SK-N-SH (cell line): ENCODE data around the gene RREB1. TPM values are rescaled to one million over a fixed set of nuclear protein-coding genes. Genes with fewer than 3 reads are reported as not detected.
"Not testable (repeated sequence)": the region's sequence is repeated elsewhere in the genome, so short reads cannot be mapped to it uniquely, and the experiment has no call there.

Experiments used
- CTCF ChIA-PET: fragments of 300-600, 350-600 bp; formaldehyde crosslinking; extraction: SDS; loops from one replicate; lab custom pipeline; 2021; lab: Yijun Ruan, JAX
- POLR2A ChIA-PET: fragments of 350-600 bp; sonication (Branson Sonifier 250); formaldehyde crosslinking; extraction: SDS; loops from one replicate; lab custom pipeline; 2020; ENCODE audit warnings: antibody characterized with exemption, inconsistent platforms; lab: Yijun Ruan, JAX
- DNase-seq: peaks from one replicate; pipeline ENCODE4 v3.0.0; 2012
- H2AFZ ChIP-seq: fragments of 200-600 bp; sonication (generic); 2 replicates; pipeline ENCODE4 v1.8.1; 2016; ENCODE audit warnings: antibody characterized with exemption, mild to moderate bottlenecking, low read depth
- H3F3A ChIP-seq: fragments of 200-600 bp; sonication (generic); replicated peaks from 2 replicates; pipeline ENCODE3; 2016; ENCODE audit warnings: antibody characterized with exemption, mild to moderate bottlenecking; ENCODE audit not compliant: insufficient read depth
- H3K27ac ChIP-seq, 2 experiments: fragments of 200-500 bp in 1 of 2; fragments of 200-600 bp in 1 of 2; sonication (Bioruptor generic) in 1 of 2; sonication (generic), shearing (Covaris generic) in 1 of 2; 2 replicates each; pipeline versions ENCODE4 v1.5.1 to v1.6.1; 2014 to 2016; ENCODE audit warnings: low read depth in 2 of 2, inconsistent platforms in 1 of 2, low read length in 1 of 2, mild to moderate bottlenecking in 1 of 2, mixed read lengths in 1 of 2
- H3K27me3 ChIP-seq: fragments of 200-600 bp; sonication (generic), shearing (Covaris generic); 2 replicates; pipeline ENCODE4 v1.6.1; 2016; ENCODE audit warnings: mixed run types; ENCODE audit not compliant: insufficient read depth
- H3K36me3 ChIP-seq, 2 experiments: fragments of 200-500 bp in 1 of 2; fragments of 200-600 bp in 1 of 2; sonication (Bioruptor generic) in 1 of 2; sonication (generic) in 1 of 2; replicated peaks in 1 of 2; 2 replicates each; pipeline versions ENCODE3 to v1.5.1; 2014 to 2016; ENCODE audit warnings: low read length in 1 of 2, mild to moderate bottlenecking in 1 of 2; ENCODE audit not compliant: insufficient read depth in 2 of 2, control insufficient read depth in 1 of 2
- H3K4me1 ChIP-seq, 2 experiments: fragments of 200-500 bp in 1 of 2; fragments of 200-600 bp in 1 of 2; sonication (Bioruptor generic) in 1 of 2; sonication (generic), shearing (Covaris generic) in 1 of 2; 2 replicates each; pipeline versions ENCODE4 v1.5.1 to v1.6.1; 2014 to 2016; ENCODE audit warnings: low read depth in 1 of 2, low read length in 1 of 2, mixed run types in 1 of 2; ENCODE audit not compliant: insufficient read depth in 2 of 2, control insufficient read depth in 1 of 2
- H3K4me2 ChIP-seq: fragments of 200-600 bp; sonication (generic), shearing (Covaris generic); 2 replicates; pipeline ENCODE4 v1.6.1; 2017; ENCODE audit warnings: mixed run types
- H3K4me3 ChIP-seq, 2 experiments: fragments of 200-500 bp in 1 of 2; fragments of 200-600 bp in 1 of 2; sonication (Bioruptor generic) in 1 of 2; sonication (generic), shearing (Covaris generic) in 1 of 2; 2 replicates each; pipeline versions ENCODE4 v1.5.1 to v1.8.1; 2014 to 2016; ENCODE audit warnings: low read depth in 2 of 2, inconsistent platforms in 1 of 2, low read length in 1 of 2, mild to moderate bottlenecking in 1 of 2, mixed read lengths in 1 of 2, moderate library complexity in 1 of 2
- H3K79me2 ChIP-seq: fragments of 200-600 bp; sonication (generic); 2 replicates; pipeline ENCODE4 v1.8.1; 2017; ENCODE audit warnings: mild to moderate bottlenecking; ENCODE audit not compliant: insufficient read depth
- H3K9ac ChIP-seq: fragments of 200-600 bp; sonication (generic); 2 replicates; pipeline ENCODE4 v1.6.1; 2017; ENCODE audit warnings: mixed run types
- H3K9me2 ChIP-seq: fragments of 200-600 bp; sonication (generic); 2 replicates; pipeline ENCODE4 v1.6.1; 2017; ENCODE audit warnings: mixed run types
- H3K9me3 ChIP-seq: fragments of 200-600 bp; sonication (generic); 2 replicates; pipeline ENCODE4 v1.6.1; 2017; ENCODE audit warnings: mixed run types, mild to moderate bottlenecking, moderate library complexity
- H4K20me1 ChIP-seq: fragments of 200-600 bp; sonication (generic); 2 replicates; pipeline ENCODE4 v1.6.1; 2017; ENCODE audit warnings: mild to moderate bottlenecking, mixed run types; ENCODE audit not compliant: insufficient read depth
- ELF1 ChIP-seq: IDR thresholded peaks from 2 replicates; pipeline ENCODE4 v1.4.0; 2012
- EP300 ChIP-seq, 2 experiments: IDR thresholded peaks; 2 replicates each; pipeline versions ENCODE4 v1.4.0 to v1.6.1; 2012; ENCODE audit warnings: borderline replicate concordance in 1 of 2, low read depth in 1 of 2, low read length in 1 of 2
- EZH2phosphoT487 ChIP-seq: fragments of 200-600 bp; sonication (generic); IDR thresholded peaks from 2 replicates; pipeline ENCODE4 v1.6.1; 2017; ENCODE audit warnings: low read depth, mixed run types, mild to moderate bottlenecking, antibody characterized with exemption, moderate library complexity, borderline replicate concordance
- FOSL2 ChIP-seq: IDR thresholded peaks from 2 replicates; pipeline ENCODE4 v1.4.0; 2012; ENCODE audit warnings: low read depth, mild to moderate bottlenecking, moderate library complexity, borderline replicate concordance
- FOXM1 ChIP-seq: IDR thresholded peaks from 2 replicates; pipeline ENCODE4 v1.4.0; 2012; ENCODE audit warnings: low read depth, mild to moderate bottlenecking
- GABPA ChIP-seq: IDR thresholded peaks from 2 replicates; pipeline ENCODE4 v1.4.0; 2012; ENCODE audit warnings: low read depth, mild to moderate bottlenecking
- NFIC ChIP-seq: IDR thresholded peaks from 2 replicates; pipeline ENCODE4 v1.4.0; 2012; ENCODE audit warnings: borderline replicate concordance
- NRF1 ChIP-seq: IDR thresholded peaks from 2 replicates; pipeline ENCODE4 v1.6.1; 2012; ENCODE audit warnings: low read depth, mild to moderate bottlenecking, low read length
- PBX3 ChIP-seq: IDR thresholded peaks from 2 replicates; pipeline ENCODE4; 2012
- RFX5 ChIP-seq: IDR thresholded peaks from 2 replicates; pipeline ENCODE4 v1.6.1; 2012; ENCODE audit warnings: mild to moderate bottlenecking, improper control_type of control experiment, low read length
- SMC3 ChIP-seq: IDR thresholded peaks from 2 replicates; pipeline ENCODE4 v1.6.1; 2012; ENCODE audit warnings: low read depth, low read length, improper control_type of control experiment
- TCF12 ChIP-seq: IDR thresholded peaks from 2 replicates; pipeline ENCODE4 v1.4.0; 2012
- TEAD4 ChIP-seq: IDR thresholded peaks from 2 replicates; pipeline ENCODE4 v1.4.0; 2012; ENCODE audit warnings: mild to moderate bottlenecking, borderline replicate concordance; ENCODE audit not compliant: insufficient read depth
- WGBS: methylation state at CpG from one replicate; pipeline ENCODE4 v1.1.6; 2017; ENCODE audit warnings: low lambda C conversion rate; 5-methylcytosine and 5-hydroxymethylcytosine counted together
- polyA plus RNA-seq, 3 experiments: library from polyadenylated mRNA; depleted of rRNA; stranded (reverse); fragments of >200 nt; gene quantifications; 2 replicates each; pipeline ENCODE4 v1.2.3, GENCODE V29; 2012
- TF ChIP-seq, protein P1 (sequence below): fragments of 200-600 bp; sonication (generic); IDR thresholded peaks from 2 replicates; pipeline ENCODE4 v1.6.1; 2017; ENCODE audit warnings: antibody characterized with exemption, mild to moderate bottlenecking, moderate library complexity

RREB1 gene
- polyA plus RNA-seq, 1 of the 3 experiments (the other 2 are of a cell fraction), result 2.0 TPM

DNA sequence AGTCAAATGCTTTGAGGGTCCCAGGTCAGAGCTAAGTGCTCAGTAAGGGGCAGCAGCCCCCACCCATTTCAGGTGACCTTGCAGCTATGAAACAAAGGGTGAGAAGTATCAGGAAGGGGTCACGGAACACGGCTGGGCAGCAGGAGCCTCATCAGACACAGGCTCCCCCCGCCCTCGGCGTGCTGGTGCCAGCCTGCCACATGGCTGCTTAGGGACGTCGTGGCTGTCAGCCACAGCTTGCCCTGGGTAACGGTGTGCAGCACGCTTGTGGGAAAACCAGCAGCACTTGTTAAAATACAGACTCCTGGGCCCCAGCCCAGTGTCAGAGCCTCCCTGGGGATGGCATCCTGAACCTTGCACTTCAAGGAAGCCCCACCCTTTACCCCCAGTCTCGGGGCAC is 165.9 kb downstream of the RREB1 start:
- Histone ChIP-seq H3K79me2 (no peaks in the 10 kb centered on the region), H3K4me3 (no peak overlapping the region), H3K36me3 (no peaks in the 10 kb centered on the region), H3K27me3 (no peaks in the 10 kb centered on the region), H2AFZ (no peak overlapping the region), H3K4me2 (no peak overlapping the region), H3K9me3 (no peaks in the 10 kb centered on the region), H3K9ac (no peak overlapping the region), H4K20me1 (no peaks in the 10 kb centered on the region), H3F3A (no peaks in the 10 kb centered on the region), H3K27ac (no peak overlapping the region), H3K9me2 (no peaks in the 10 kb centered on the region), H3K4me1 (no peaks in the 10 kb centered on the region)
- ChIA-PET POLR2A (no interaction called here), CTCF (interaction anchor here (5.5 kb wide), 1 partner anchor 342 kb away, joined by 134 read pairs; no protein-coding TSS in a partner anchor)
- 38% methylated on average over 7 of the region's 10 CpGs for WGBS
- DNase-seq, result no peak
- TF ChIP-seq, protein P1, sequence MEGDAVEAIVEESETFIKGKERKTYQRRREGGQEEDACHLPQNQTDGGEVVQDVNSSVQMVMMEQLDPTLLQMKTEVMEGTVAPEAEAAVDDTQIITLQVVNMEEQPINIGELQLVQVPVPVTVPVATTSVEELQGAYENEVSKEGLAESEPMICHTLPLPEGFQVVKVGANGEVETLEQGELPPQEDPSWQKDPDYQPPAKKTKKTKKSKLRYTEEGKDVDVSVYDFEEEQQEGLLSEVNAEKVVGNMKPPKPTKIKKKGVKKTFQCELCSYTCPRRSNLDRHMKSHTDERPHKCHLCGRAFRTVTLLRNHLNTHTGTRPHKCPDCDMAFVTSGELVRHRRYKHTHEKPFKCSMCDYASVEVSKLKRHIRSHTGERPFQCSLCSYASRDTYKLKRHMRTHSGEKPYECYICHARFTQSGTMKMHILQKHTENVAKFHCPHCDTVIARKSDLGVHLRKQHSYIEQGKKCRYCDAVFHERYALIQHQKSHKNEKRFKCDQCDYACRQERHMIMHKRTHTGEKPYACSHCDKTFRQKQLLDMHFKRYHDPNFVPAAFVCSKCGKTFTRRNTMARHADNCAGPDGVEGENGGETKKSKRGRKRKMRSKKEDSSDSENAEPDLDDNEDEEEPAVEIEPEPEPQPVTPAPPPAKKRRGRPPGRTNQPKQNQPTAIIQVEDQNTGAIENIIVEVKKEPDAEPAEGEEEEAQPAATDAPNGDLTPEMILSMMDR, result no peak
- no peak for TF ChIP-seq TCF12
- no peak for TF ChIP-seq NFIC

- H3K36me3 ChIP-seq, H3K27ac ChIP-seq, POLR2A ChIA-PET, H3K9me2 ChIP-seq, DNase-seq, H2AFZ ChIP-seq, H4K20me1 ChIP-seq, H3K27me3 ChIP-seq, H3K4me3 ChIP-seq, H3F3A ChIP-seq, H3K9ac ChIP-seq, H3K79me2 ChIP-seq, H3K9me3 ChIP-seq, H3K4me2 ChIP-seq, H3K4me1 ChIP-seq: not testable (repeated sequence)
- WGBS, result 65% methylated on average over 5 of the region's 8 CpGs
- CTCF ChIA-PET, result interaction anchor here (1.1 to 5.5 kb wide), 10 partner anchors 9 to 341 kb away, joined by 3 to 134 read pairs (median 8); no protein-coding TSS in a partner anchor
Observed at GRCh38 chr6:7274525-7274924, 166.8 kb downstream of the RREB1 start.

DNA sequence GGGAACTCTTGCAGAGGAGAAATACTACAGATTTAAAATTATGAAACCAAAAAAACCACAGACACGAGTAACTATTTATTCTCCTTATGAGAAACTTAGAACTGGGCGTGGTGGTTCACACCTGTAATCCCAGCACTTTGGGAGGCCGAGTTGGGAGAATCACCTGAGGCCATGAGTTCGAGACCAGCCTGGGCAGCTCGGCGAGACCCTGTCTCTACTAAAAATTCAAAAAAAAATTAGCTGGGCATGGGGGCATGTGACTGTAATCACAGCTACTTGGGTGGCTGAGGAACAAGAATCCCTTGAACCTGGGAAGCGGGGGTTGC is 168.4 kb downstream of the RREB1 start:
- Histone ChIP-seq H3K4me3 (no peak overlapping the region; a peak in 1 of 4 replicates), H3F3A (no peaks in the 10 kb centered on the region), H2AFZ (no peak overlapping the region), H3K9me2 (no peaks in the 10 kb centered on the region), H3K9me3 (no peaks in the 10 kb centered on the region), H3K9ac (no peak overlapping the region), H3K36me3 (no peaks in the 10 kb centered on the region)
- no peak for DNase-seq
- 36% methylated on average over 7 of the region's 7 CpGs for WGBS
- no peak for TF ChIP-seq TEAD4
- TF ChIP-seq GABPA, result no peak
- no peak for TF ChIP-seq PBX3
- TF ChIP-seq EZH2phosphoT487, result no peak
- TF ChIP-seq FOXM1, result no peak
- TF ChIP-seq NFIC, result no peak
- TF ChIP-seq NRF1, result no peak
- no peak for TF ChIP-seq EP300 (IDR thresholded peaks at IDR 0.05; ENCODE audit: borderline replicate concordance in 1 of 2, low read depth in 1 of 2, low read length in 1 of 2)
- no peak for TF ChIP-seq SMC3
- no peak for TF ChIP-seq ELF1
- no peak for TF ChIP-seq FOSL2
- no peak for TF ChIP-seq RFX5
- TF ChIP-seq, all 33 proteins: peak for 0
- Histone ChIP-seq H3K27ac (no peak overlapping the region), H3K27me3 (no peaks in the 10 kb centered on the region), H3K79me2 (no peaks in the 10 kb centered on the region), H3K4me2 (no peak overlapping the region), H4K20me1 (no peaks in the 10 kb centered on the region), H3K4me1 (no peaks in the 10 kb centered on the region)
- POLR2A ChIA-PET, result interaction anchor here (0.9 kb wide), 1 partner anchor 113 kb away, joined by 3 read pairs; the partner anchor contains the start of genes CAGE1 and RIOK1
- CTCF ChIA-PET, result interaction anchor here (0.7 to 5.5 kb wide), 31 partner anchors 9 to 729 kb away, joined by 3 to 134 read pairs (median 5); partner anchors contain the start of genes CAGE1, RIOK1 and SNRNP48
